NOMO-1 (cell line): ENCODE results near the gene ZNF350.
"Not testable (repeated sequence)": the region's sequence is repeated elsewhere in the genome, so short reads cannot be mapped to it uniquely, and the experiment has no call there.

Experiments used
- DNase-seq, 2 experiments: peaks; one replicate each; lab custom pipeline; 2025; ENCODE audit not compliant: unreplicated experiment in 2 of 2; lab: John Stamatoyannopoulos, UW

The ZNF350 gene

DNA sequence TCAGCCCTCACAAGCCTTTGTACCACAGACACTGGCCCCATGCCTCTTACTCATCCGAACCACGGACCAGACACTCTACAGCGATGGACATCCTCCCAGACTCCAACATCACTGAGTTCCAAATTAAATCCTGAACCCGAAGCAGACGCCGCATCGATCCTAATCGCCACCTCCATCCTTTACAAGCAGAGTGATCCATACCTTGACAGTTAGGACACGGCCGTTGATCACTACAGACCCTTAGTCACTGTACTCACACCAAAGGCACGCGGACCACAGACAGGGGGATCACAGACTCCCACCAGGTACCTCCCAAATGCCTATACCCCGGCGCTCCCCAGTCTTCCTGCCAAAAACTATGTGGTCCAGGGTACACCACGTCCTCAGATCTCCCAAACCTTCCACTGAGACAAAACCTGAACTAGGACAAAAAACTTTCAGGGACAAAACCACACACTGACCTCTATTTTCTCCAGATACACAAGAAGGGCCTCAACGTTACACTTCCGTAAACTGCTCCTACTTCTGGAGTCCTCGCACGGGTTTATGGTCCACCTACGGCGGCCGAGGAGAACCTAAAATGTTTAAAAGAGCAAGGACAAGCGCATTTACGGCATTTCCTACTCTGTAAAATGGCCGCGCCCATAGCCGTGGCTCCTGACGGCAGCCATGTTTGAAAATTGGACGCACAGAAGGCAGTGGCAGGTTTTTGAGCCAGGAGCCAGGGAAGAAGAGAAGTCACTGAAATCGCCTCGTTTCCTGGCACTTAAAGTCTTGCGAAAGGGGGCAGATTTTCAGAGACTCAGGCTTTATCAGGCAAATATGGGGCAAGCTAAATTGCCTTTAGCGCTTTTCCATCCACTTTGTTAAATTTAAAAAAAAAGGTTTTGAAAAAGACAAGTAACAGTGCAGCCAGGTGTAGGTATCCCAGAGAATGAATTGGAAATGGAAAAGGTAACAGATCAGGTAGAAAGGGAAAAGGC lies at the start of gene ZNF350:
Gene ZNF350, minus strand, starts transcription at position 532 of the 983 bp plus-strand sequence. CDS start 12,480 bp downstream, outside the sequence.
- peak; percentile 96 to 98 for DNase-seq

DNA sequence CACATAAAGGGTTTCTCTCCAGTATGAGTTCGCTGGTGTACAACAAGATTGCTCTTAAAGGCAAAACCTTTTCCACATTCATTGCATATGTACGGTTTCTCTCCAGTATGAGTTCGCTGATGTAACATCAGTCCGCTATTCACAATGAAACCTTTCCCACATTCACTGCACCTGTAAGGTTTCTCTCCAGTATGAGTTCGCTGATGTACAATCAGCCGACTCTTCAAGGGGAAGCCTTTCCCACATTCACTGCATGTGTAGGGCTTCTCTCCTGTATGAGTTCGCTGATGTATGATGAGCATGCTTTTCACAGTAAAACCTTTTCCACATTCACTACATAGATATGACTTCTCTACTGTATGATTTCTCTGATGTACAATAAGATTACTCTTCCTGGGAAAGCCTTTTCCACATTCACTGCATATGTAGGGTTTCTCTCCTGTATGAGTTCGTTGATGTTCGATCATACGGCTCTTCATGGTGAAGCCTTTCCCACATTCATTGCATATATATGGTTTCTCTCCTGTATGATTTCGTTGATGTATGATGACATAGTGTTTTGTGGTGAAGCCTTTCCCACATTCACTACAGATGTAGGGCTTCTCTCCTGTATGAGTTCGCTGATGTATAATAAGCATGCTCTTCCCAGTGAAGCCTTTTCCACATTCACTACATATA lies 47.5 kb upstream of the ZNF350 start:
- no peak for DNase-seq

DNA sequence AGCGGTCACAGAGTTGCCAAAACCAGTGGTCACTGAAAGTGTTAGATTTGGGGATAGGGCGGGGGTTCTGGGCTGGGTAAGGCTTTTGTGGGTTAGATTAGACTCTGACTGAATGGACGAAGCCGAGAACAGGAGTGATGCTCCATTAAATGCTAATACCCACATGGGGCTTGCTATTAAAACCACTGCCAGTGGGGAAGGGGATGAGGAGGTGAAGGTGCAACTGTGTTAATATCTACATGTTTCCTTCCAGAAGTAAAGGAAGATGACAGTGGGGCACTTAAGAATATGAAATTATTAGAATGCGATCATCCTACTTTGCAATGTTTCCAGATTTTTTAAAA lies 42.1 kb upstream of the ZNF350 start:
- no peak for DNase-seq

DNA sequence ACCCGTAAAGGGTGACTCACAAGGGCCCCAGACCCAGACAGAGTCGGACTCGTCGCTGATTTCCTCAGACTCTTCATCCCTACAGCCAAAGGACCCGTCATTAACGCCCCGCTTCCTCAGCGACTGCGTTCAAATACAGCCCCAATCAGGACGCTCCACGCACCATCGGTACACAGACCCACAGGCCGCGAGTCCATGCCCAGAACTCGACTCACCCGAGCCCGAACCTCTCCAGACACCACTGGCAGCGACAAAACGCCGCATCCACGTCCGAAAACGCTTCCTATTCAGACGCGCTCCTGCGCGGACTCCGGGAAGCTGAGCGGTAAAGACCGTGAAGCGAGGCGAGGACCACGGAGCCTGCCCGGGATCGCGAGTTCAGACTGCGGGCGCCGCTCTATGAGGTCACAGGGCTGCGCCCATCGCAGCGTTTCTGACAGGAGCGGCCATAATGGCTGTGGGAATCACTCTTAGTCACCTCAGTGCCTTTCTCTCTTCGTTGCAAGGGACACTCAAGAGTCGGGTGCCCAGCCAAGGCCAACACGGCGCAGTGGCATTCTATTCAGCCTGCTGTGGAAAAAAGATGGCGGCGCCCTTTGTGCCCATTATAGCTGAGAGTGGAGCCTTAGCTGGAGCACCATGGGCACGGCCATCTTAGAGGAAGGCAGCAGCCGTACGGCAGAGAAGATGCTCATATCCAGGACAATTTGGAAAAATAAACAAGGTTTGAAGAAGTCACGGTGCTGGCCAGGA lies 41.6 kb upstream of the ZNF350 start, which contains the start of gene ZNF614:
Gene ZNF614, minus strand, starts transcription at position 353 of the 753 bp plus-strand sequence. CDS start 2,634 bp downstream, outside the sequence.
- peak; percentile 81 to 89 for DNase-seq

GRCh38 chr19:52026255-52026990 lies 39.8 kb upstream of the ZNF350 start:
- not testable (repeated sequence) for DNase-seq

- not testable (repeated sequence) for DNase-seq
Observed at GRCh38 chr19:52024478-52024877, 37.8 kb upstream of the ZNF350 start.

DNA sequence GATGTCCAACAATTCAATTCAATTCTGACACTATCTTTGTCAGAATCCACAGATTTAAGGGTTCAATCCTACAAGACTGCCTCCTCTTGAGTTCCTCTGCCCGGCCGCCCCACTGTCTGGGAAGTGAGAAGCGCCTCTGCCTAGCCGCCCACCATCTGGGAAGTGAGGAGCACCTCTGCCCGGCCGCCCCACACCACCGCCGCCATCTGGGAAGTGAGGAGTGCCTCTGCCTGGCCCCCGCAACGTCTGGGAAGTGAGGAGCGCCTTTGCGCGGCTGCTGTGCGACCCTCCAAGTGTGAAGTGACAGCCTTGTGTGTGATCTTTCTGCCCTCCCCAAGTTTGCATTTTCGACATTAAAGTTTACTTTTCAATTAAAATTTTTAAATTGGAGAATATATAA lies 35.6 kb upstream of the ZNF350 start:
- no peak for DNase-seq

DNA sequence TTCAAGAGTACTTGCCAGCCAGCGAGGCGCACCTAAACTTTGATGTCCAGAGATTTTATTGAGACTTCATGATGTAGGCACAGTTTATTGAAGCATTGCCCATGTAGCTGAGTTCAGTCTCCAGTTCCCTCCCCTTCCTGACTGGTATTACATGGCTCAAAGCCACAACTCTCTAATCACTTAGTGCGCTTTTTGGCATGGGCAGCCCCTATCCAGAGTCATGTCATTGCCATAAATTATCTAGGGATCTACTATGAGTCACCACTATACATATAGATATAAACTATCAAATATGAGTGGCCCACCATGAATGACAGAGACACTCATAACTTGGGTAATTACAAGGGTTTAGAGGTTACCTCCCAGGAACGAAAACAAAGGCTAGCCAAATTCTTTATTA lies 33.9 kb upstream of the ZNF350 start:
- no peak for DNase-seq

DNA sequence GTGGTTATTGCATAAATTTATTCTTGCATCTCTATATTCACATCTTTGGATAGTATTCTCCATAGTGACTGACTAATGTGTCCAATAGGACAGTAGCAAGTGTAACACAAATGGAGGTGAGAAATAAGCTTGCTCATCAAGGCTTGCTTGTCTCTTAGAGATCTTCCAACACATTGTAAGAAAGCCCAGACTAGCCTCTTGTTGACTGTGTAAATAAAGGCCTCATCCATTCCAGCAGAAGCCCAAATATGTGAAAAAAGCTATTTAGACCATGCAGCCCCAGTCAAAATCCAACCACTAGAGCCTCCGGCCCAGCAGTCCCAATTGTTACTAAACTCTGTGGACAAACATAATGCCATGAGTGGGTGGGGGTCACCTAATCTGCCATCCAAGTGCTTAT lies 24.0 kb upstream of the ZNF350 start:
- no peak for DNase-seq

GRCh38 chr19:52007806-52008557 lies 21.3 kb upstream of the ZNF350 start, which contains the start of gene ZNF615:
Gene ZNF615 (minus strand): TSS chr19:52008211. CDS start chr19:52003711, 4,500 bp downstream.
- peak; percentile 78 to 85 for DNase-seq

- no peak for DNase-seq
Observed at GRCh38 chr19:52007451-52007805, 20.8 kb upstream of the ZNF350 start.

GRCh38 chr19:51994048-51994644 lies 7.5 kb upstream of the ZNF350 start:
- no peak for DNase-seq

DNA sequence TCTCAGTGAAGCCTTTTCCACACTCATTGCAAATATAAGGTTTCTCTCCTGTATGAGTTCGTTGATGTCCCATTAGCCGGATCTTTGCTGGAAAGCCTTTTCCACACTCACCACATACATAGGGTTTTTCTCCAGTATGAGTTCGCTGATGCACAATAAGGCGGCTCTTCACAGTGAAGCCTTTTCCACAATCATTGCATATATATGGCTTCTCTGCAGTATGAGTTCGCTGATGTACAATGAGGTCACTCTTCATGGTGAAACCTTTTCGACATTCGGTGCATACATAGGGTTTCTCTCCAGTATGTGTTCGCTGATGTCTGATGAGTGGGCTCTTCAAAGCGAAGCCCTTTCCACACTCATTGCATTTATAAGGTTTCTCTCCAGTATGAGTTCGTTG lies 6.8 kb upstream of the ZNF350 start:
- no peak for DNase-seq

- no peak for DNase-seq
Observed at GRCh38 chr19:51983361-51983760, 3.3 kb downstream of the ZNF350 start.

GRCh38 chr19:51980926-51981325 lies 5.7 kb downstream of the ZNF350 start:
- DNase-seq, result not testable (repeated sequence)

DNA sequence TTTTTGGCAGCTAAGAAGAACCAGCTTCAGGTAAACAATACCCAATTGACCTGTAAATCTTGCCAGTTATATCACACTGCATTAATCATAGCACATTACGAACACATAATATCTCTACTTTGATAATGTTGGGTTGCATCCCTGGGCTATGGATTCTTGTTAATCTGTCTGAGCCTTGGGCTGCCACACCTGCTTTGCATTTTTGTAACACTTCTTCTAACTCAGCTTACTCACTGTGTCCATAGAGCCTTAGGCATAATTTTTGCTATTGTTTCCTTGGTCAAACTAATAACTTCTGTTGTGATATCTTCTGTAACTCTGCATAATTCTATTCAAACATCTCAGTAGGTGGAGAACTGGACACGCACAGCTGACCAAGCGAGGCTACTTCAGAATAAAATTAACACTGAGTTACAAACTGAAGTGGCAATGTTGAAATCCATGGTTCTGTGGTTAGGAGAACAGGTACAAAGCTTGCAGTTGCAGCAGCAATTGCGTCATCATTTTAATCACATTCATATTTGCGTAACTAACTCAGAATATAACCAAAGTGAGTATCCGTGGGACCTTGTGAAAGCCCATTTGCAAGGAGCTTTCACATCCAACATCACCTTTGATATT lies 6.4 kb downstream of the ZNF350 start:
- peak in 1 of 2 experiments; percentile 50 for DNase-seq

GRCh38 chr19:51978882-51979281 lies 7.8 kb downstream of the ZNF350 start:
- DNase-seq, result no peak

DNA sequence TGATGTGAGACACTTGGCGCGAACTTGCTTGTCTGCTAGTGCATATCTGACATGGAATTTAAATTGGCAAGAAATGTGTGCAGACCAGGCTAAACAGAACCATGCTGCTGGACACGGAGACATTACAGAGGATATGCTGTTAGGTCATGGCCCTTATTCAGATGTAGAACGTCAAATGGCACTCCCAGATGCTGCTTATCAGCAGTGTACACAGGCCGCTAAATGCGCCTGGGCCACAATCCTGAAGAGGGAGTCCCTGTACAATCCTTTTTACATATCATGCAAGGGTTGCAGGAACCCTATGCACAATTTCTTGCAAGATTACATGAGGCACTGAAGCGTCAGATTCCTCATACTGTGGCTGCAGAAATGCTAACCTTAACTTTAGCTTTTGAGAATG lies 9.3 kb downstream of the ZNF350 start:
- no peak for DNase-seq

DNA sequence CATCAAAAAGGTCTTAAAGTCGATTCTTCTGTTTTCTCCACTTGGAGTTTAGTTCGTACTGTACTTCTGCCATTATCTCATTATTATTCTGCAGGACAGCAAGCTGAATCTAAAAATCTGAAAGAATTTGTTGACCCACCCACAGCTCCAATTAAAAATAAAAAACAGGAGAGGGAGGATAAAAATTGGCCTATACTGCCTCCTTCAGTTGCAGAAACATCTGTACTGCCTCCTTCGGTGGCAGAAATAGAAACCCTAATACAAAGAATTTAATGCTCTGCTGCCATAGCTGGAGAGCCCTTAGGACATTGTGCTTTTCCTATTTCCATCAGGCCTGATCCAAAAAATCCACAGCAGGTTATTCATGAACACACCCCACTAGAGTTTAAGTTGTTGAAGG lies 9.8 kb downstream of the ZNF350 start:
- no peak for DNase-seq
